Kidney (tissue), 14 donors: ENCODE measurements around the gene MLEC. TPM values are rescaled to one million over a fixed set of nuclear protein-coding genes. Genes with fewer than 3 reads are reported as not detected.

Experiments
- DNase-seq, 5 donors: peaks; one replicate each; pipeline ENCODE4 v3.0.0-alpha.2; 2013 to 2020
- FAIRE-seq: peaks from 2 replicates; lab custom pipeline; 2012; peaks lifted over from hg19 to GRCh38; lab: Jason Lieb, UNC
- H3K27ac ChIP-seq, 2 donors: one replicate each; pipeline ENCODE4 v1.7.0; 2013; ENCODE audit warnings: low read depth in 2 of 2, low read length in 2 of 2, inconsistent platforms in 1 of 2
- H3K27me3 ChIP-seq: one replicate; pipeline ENCODE4 v1.7.1; 2013; ENCODE audit warnings: low read length, inconsistent platforms; ENCODE audit not compliant: control insufficient read depth, insufficient read depth
- H3K36me3 ChIP-seq, 3 donors: one replicate each; pipeline versions ENCODE4 v1.7.0 to v1.7.1; 2013; ENCODE audit warnings: low read length in 3 of 3, control low read depth in 1 of 3, inconsistent platforms in 1 of 3; ENCODE audit not compliant: insufficient read depth in 3 of 3, control insufficient read depth in 2 of 3
- H3K4me1 ChIP-seq, 3 donors: one replicate each; pipeline versions ENCODE4 v1.7.0 to v1.7.1; 2013; ENCODE audit warnings: low read length in 3 of 3, inconsistent platforms in 1 of 3, low read depth in 1 of 3; ENCODE audit not compliant: control insufficient read depth in 2 of 3, insufficient read depth in 2 of 3
- H3K4me3 ChIP-seq, 3 donors: one replicate each; pipeline versions ENCODE4 v1.7.0 to v1.8.1; 2013; ENCODE audit warnings: low read length in 3 of 3, control low read depth in 1 of 3, inconsistent platforms in 1 of 3
- H3K9ac ChIP-seq, 3 donors: one replicate each; pipeline versions ENCODE4 v1.7.0 to v1.7.1; 2013; ENCODE audit warnings: low read length in 3 of 3, control low read depth in 1 of 3, inconsistent platforms in 1 of 3
- H3K9me3 ChIP-seq, 3 donors: one replicate each; pipeline versions ENCODE4 v1.7.0 to v1.7.1; 2013; ENCODE audit warnings: low read length in 3 of 3, control low read depth in 1 of 3, inconsistent platforms in 1 of 3; ENCODE audit not compliant: control insufficient read depth in 2 of 3, insufficient read depth in 1 of 3
- CTCF ChIP-seq: IDR thresholded peaks from 3 replicates; pipeline ENCODE4 v1.5.1; 2012; ENCODE audit warnings: mild to moderate bottlenecking, moderate library complexity, borderline replicate concordance; ENCODE audit not compliant: insufficient read depth; ENCODE audit errors: extremely low read depth
- intact Hi-C: fragments of 100-400 bp; cut with DNase I; formaldehyde crosslinking; loops from one replicate; pipeline ENCODE4 v1.11.1; 2022
- polyA plus RNA-seq: library from polyadenylated mRNA; stranded (reverse); fragments of 350-450 nt; fragmentation: Illumina TruSeq; extraction: RNeasy Lipid Tissue Mini Kit (QIAGEN cat#74804); gene quantifications from one replicate; pipeline ENCODE4 v1.2.3, GENCODE V29; 2014; ENCODE audit warnings: low read depth, low replicate concordance; ENCODE audit not compliant: insufficient read depth
- total RNA-seq: library from RNA; stranded (reverse); fragmentation: NEBNext Ultra II Directional; extraction: Animal tissue kit (Norgen Biotek cat#: 25700); gene quantifications from one replicate; pipeline ENCODE4 v1.2.1, GENCODE V29; 2021
- donor health status: control.
- donor health status: control.
- donor health status: control.
- donor health status: control.
- donor health status: control.
- donor health status: DM: yes; HTN: yes; CAD: no.
- donor health status: Normal renal cell carcinoma (clear cell type).

MLEC gene
- total and polyA plus RNA-seq, 2 donors from 2014 or later, result 60.3 to 146 TPM

GRCh38 chr12:120712610-120713009 is 25.7 kb downstream of the MLEC start:
- FAIRE-seq, result no peak
- intact Hi-C loops, result loop anchor here (10.0 kb wide), 2 partner anchors 68 to 128 kb away; partner anchors contain the start of genes CABP1 and POP5
- DNase-seq, result no peak

GRCh38 chr12:120713861-120714482 is 27.0 kb downstream of the MLEC start:
- Histone ChIP-seq H3K4me1 (peaks cover 6 to 20% (median 19%) of the 10 kb centered on the region in 3 donors), H3K27me3 (no peaks in the 10 kb centered on the region), H3K36me3 (peaks cover 14 to 44% (median 25%) of the 10 kb centered on the region in 3 donors), H3K9ac (no peak overlapping the region), H3K9me3 (no peaks in the 10 kb centered on the region), H3K27ac (no peak overlapping the region), H3K4me3 (no peak overlapping the region)
- FAIRE-seq (no peak), DNase-seq (peak in 4 of 5 donors; percentile 66 to 93 (median 82))
- TF ChIP-seq CTCF, result peak; percentile 78
- intact Hi-C loops, result loop anchor here (10.0 kb wide), 2 partner anchors 69 to 129 kb away; partner anchors contain the start of genes CABP1 and POP5

More at GRCh38 chr12:120712610-120713009, 25.7 kb downstream of the MLEC start:
- no peak for TF ChIP-seq CTCF
- Histone ChIP-seq H3K4me1 (peaks cover 3 to 17% (median 14%) of the 10 kb centered on the region in 3 donors), H3K36me3 (peaks cover 12 to 34% (median 17%) of the 10 kb centered on the region in 3 donors), H3K27ac (no peak overlapping the region), H3K27me3 (no peaks in the 10 kb centered on the region), H3K9ac (no peak overlapping the region), H3K4me3 (no peak overlapping the region), H3K9me3 (no peaks in the 10 kb centered on the region)

- H3K27me3 ChIP-seq, result no peaks in the 10 kb centered on the region
- H3K4me1 ChIP-seq, result peaks cover 3 to 14% (median 6%) of the 10 kb centered on the region in 3 donors
- intact Hi-C loops, result loop anchor here (10.0 kb wide), 2 partner anchors 73 to 133 kb away; partner anchors contain the start of genes CABP1 and POP5
- no peak overlapping the region for H3K9ac ChIP-seq
- DNase-seq (no peak), FAIRE-seq (no peak)
- no peak overlapping the region for H3K27ac ChIP-seq
- TF ChIP-seq CTCF, result no peak
- H3K36me3 ChIP-seq, result peaks cover 17 to 84% (median 56%) of the 10 kb centered on the region in 3 donors
- no peak overlapping the region for H3K4me3 ChIP-seq
- H3K9me3 ChIP-seq, result no peaks in the 10 kb centered on the region
Measured at GRCh38 chr12:120718055-120718454, 31.1 kb downstream of the MLEC start.
